HepG2 (cell line): ENCODE data around the gene ENO4. TPM values are rescaled to one million over a fixed set of nuclear protein-coding genes. Genes with fewer than 3 reads are reported as not detected.

Experiments
- ATAC-seq: fragments of 200-7000 bp; cut with Tn5 transposase; 3 replicates; pipeline ENCODE4 v1.9.1; 2020; ENCODE audit warnings: mild to moderate bottlenecking, moderate library complexity
- BruUV-seq: library from RNA; stranded (reverse); fragments of 400-500 nt; replicated peaks from 2 replicates; lab custom pipeline; 2021; lab: Mats Ljungman, UMichigan
- CTCF ChIA-PET: fragments of 300-600 bp; formaldehyde crosslinking; extraction: SDS; loops from one replicate; lab custom pipeline; 2021; ENCODE audit warnings: low total read pairs, inconsistent platforms, low intra/inter-chr PET ratio; lab: Yijun Ruan, JAX
- POLR2A ChIA-PET: fragments of 350-600 bp; sonication (Branson Sonifier 250); formaldehyde crosslinking; loops from one replicate; lab custom pipeline; 2020; ENCODE audit warnings: antibody characterized with exemption, inconsistent platforms; lab: Yijun Ruan, JAX
- DNase-seq: peaks from one replicate; pipeline ENCODE4 v3.0.0-alpha.2; 2015; ENCODE audit warnings: low spot score
- FAIRE-seq: peaks from 3 replicates; lab custom pipeline; 2011; peaks lifted over from hg19 to GRCh38; lab: Jason Lieb, UNC
- H2AFZ ChIP-seq: one replicate; pipeline ENCODE4 v1.6.1; 2011; ENCODE audit warnings: low read length, inconsistent platforms
- H3K27ac ChIP-seq: fragments of 300-600 bp; 3 replicates; pipeline ENCODE4 v1.8.0; 2011; ENCODE audit warnings: mixed run types, mild to moderate bottlenecking, mixed read lengths, low read length, inconsistent platforms; ENCODE audit not compliant: insufficient read depth; ENCODE audit errors: extremely low read length
- H3K27me3 ChIP-seq, 2 experiments: fragments of 200-600 bp in 1 of 2; 2 replicates in 1 of 2; 3 replicates in 1 of 2; pipeline versions ENCODE4 v1.6.0 to v1.8.0; 2011; ENCODE audit warnings: low read length in 2 of 2, mild to moderate bottlenecking in 2 of 2, moderate library complexity in 2 of 2, inconsistent platforms in 1 of 2; ENCODE audit not compliant: insufficient read depth in 2 of 2, control insufficient read depth in 1 of 2
- H3K36me3 ChIP-seq, 2 experiments: fragments of 200-600 bp in 1 of 2; replicated peaks in 1 of 2; 2 replicates in 1 of 2; 3 replicates in 1 of 2; pipeline versions ENCODE4 v1.5.1 to v1.8.0; 2011; ENCODE audit warnings: low read length in 2 of 2, inconsistent platforms in 1 of 2; ENCODE audit not compliant: insufficient read depth in 2 of 2, control insufficient read depth in 1 of 2
- H3K4me1 ChIP-seq: 2 replicates; pipeline ENCODE4 v1.5.1; 2012; ENCODE audit warnings: low read length, inconsistent platforms; ENCODE audit not compliant: insufficient read depth
- H3K4me2 ChIP-seq: 2 replicates; pipeline ENCODE4 v1.6.0; 2011; ENCODE audit warnings: low read depth, low read length, inconsistent platforms
- H3K4me3 ChIP-seq, 3 experiments: fragments of 200-600 bp in 1 of 3; sonication (generic), shearing (Covaris generic) in 1 of 3; replicated peaks in 1 of 3; 2 replicates each; pipeline ENCODE4 v1.5.1; 2011 to 2016; ENCODE audit warnings: low read length in 3 of 3, inconsistent platforms in 2 of 3, low read depth in 2 of 3, mild to moderate bottlenecking in 2 of 3, control low read depth in 1 of 3, mixed read lengths in 1 of 3; ENCODE audit not compliant: insufficient read depth in 1 of 3
- H3K79me2 ChIP-seq: one replicate; pipeline ENCODE4 v1.6.1; 2011; ENCODE audit warnings: low read length, inconsistent platforms; ENCODE audit not compliant: insufficient read depth
- H3K9ac ChIP-seq: 2 replicates; pipeline ENCODE4 v1.6.0; 2011; ENCODE audit warnings: mild to moderate bottlenecking, low read depth, low read length, inconsistent platforms; ENCODE audit not compliant: insufficient read depth
- H3K9me3 ChIP-seq: 2 replicates; pipeline ENCODE4 v1.5.1; 2012; ENCODE audit warnings: mild to moderate bottlenecking, low read length
- H4K20me1 ChIP-seq: 2 replicates; pipeline ENCODE4 v1.6.0; 2011; ENCODE audit warnings: inconsistent platforms, mild to moderate bottlenecking, low read length, moderate library complexity; ENCODE audit not compliant: insufficient read depth
- CSRNP1 ChIP-seq: sonication (generic); formaldehyde crosslinking; IDR thresholded peaks from 2 replicates; pipeline ENCODE4 v1.8.1; 2023; ENCODE audit warnings: mild to moderate bottlenecking, missing genetic modification reagents
- MATR3 ChIP-seq: sonication (generic); formaldehyde crosslinking; IDR thresholded peaks from 2 replicates; pipeline ENCODE4 v1.4.0; 2020; ENCODE audit warnings: missing genetic modification reagents
- MIER3 ChIP-seq: IDR thresholded peaks from 2 replicates; pipeline ENCODE4 v1.6.1; 2016; ENCODE audit warnings: missing compliant biosample characterization, borderline replicate concordance
- PBX2 ChIP-seq: IDR thresholded peaks from 2 replicates; pipeline ENCODE4 v1.6.1; 2016; ENCODE audit warnings: control low read depth
- PPARG ChIP-seq: conservative IDR thresholded peaks from 2 replicates; pipeline ENCODE4 v1.6.1; 2016; ENCODE audit warnings: missing biosample characterization, missing genetic modification reagents
- RELA ChIP-seq: sonication (generic); formaldehyde crosslinking; IDR thresholded peaks from 2 replicates; pipeline ENCODE4 v1.4.0; 2020; ENCODE audit warnings: missing genetic modification reagents
- U2AF1 ChIP-seq: fragments of 200-400 bp; formaldehyde crosslinking; optimal IDR thresholded peaks from 2 replicates; pipeline ENCODE3; 2017; ENCODE audit warnings: mild to moderate bottlenecking, low read depth, low read length
- YY1 ChIP-seq: IDR thresholded peaks from 2 replicates; pipeline ENCODE4 v1.6.1; 2011; ENCODE audit warnings: low read length, low read depth, moderate library complexity, mild to moderate bottlenecking; ENCODE audit not compliant: insufficient read depth, insufficient replicate concordance
- ZNF329 ChIP-seq: sonication (generic); formaldehyde crosslinking; IDR thresholded peaks from 2 replicates; pipeline ENCODE4 v1.9.0; 2021; ENCODE audit warnings: low read depth, mild to moderate bottlenecking, missing genetic modification reagents
- ZNF331 ChIP-seq: sonication (generic); formaldehyde crosslinking; IDR thresholded peaks from 2 replicates; pipeline ENCODE4 v1.4.0; 2020; ENCODE audit warnings: missing genetic modification reagents
- ZNF564 ChIP-seq: sonication (generic); formaldehyde crosslinking; IDR thresholded peaks from 2 replicates; pipeline ENCODE4 v1.8.1; 2023; ENCODE audit warnings: mild to moderate bottlenecking, missing genetic modification reagents
- ZNF841 ChIP-seq: sonication (generic); formaldehyde crosslinking; IDR thresholded peaks from 2 replicates; pipeline ENCODE4 v1.8.1; 2023; ENCODE audit warnings: missing genetic modification reagents, borderline replicate concordance
- ZSCAN31 ChIP-seq: sonication (generic); formaldehyde crosslinking; IDR thresholded peaks from 2 replicates; pipeline ENCODE4 v1.5.0; 2020; ENCODE audit warnings: low read depth, mild to moderate bottlenecking, missing genetic modification reagents
- WGBS: methylation state at CpG from one replicate; pipeline ENCODE4 v1.1.6; 2017; ENCODE audit warnings: low lambda C conversion rate; 5-methylcytosine and 5-hydroxymethylcytosine counted together
- in situ Hi-C: cut with HindIII; loops from 2 replicates; pipeline ENCODE4 v1.10.0; 2017; ENCODE audit warnings: low pct_unique_long_range_greater_than_20kb; ENCODE audit not compliant: extremely low pct_ligation_motif_present
- intact Hi-C: fragments of 100-400 bp; cut with micrococcal nuclease; formaldehyde crosslinking; loops from one replicate; pipeline ENCODE4 v1.10.0; 2022; ENCODE audit not compliant: unreplicated experiment
- polyA plus RNA-seq, 8 experiments: library from polyadenylated mRNA; depleted of rRNA in 3 of 8; stranded (reverse) in 7 of 8; unstranded in 1 of 8; fragments of >200 nt; fragmentation: Illumina TruSeq in 4 of 8; extraction: Trizol in 4 of 8; gene quantifications; 2 replicates each; pipeline versions ENCODE4 v1.2.1 to v1.2.3, GENCODE V29; 2011 to 2016; ENCODE audit warnings: low read depth in 4 of 8, missing spikeins in 1 of 8, mixed read lengths in 1 of 8; ENCODE audit not compliant: insufficient read depth in 1 of 8
- total RNA-seq, 5 experiments: library from RNA; depleted of rRNA; stranded (reverse); fragments of >200 nt; fragmentation: Illumina TruSeq; extraction: Trizol; gene quantifications; 2 replicates each; pipeline ENCODE4 v1.2.3, GENCODE V29; 2016; ENCODE audit warnings: low read depth in 1 of 5
- TF ChIP-seq, protein P1 (sequence below): sonication (generic); formaldehyde crosslinking; conservative IDR thresholded peaks from 2 replicates; pipeline ENCODE4 v1.4.0; 2020; ENCODE audit warnings: missing genetic modification reagents
- TF ChIP-seq, protein P2 (sequence below): IDR thresholded peaks from 2 replicates; pipeline ENCODE4 v1.6.1; 2016; ENCODE audit warnings: missing biosample characterization, missing genetic modification reagents, low read depth

Gene ENO4
- total and polyA plus RNA-seq, 2 of the 13 experiments (the other 11 are each of a cell fraction or from before 2014, with no cell fraction given) = not detected

DNA sequence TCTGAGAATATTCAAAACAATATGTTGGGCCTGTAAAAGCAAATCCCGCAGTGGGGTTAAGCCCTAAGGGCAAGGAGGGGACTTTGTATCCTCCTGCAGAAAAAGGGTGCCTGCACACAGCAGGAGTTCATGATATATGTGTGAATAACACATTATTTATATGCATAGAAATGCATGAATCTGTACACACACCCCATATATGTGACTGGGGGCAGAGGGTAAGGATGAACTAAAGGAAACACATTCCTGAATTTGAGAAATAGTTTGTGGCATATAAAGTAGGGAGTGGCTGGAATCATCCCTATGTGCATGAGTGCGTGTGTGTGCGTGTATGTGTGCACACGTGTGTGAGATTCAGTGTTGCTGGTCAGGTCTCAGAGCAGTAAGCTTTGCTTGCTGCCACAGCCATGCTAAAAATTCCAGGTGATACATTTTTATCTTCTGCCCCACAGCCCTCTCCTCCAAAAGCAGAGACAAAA lies 18.9 kb downstream of the ENO4 start (continued):
- TF ChIP-seq MATR3 (CRISPR knock-in tag) (no peak), ZSCAN31 (no peak), ZNF841 (CRISPR knock-in tag) (no peak), ZNF331 (CRISPR knock-in tag) (no peak), ZNF564 (CRISPR knock-in tag) (no peak)
- TF ChIP-seq, protein P1, sequence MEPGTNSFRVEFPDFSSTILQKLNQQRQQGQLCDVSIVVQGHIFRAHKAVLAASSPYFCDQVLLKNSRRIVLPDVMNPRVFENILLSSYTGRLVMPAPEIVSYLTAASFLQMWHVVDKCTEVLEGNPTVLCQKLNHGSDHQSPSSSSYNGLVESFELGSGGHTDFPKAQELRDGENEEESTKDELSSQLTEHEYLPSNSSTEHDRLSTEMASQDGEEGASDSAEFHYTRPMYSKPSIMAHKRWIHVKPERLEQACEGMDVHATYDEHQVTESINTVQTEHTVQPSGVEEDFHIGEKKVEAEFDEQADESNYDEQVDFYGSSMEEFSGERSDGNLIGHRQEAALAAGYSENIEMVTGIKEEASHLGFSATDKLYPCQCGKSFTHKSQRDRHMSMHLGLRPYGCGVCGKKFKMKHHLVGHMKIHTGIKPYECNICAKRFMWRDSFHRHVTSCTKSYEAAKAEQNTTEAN (CRISPR knock-in tag) = no peak

DNA sequence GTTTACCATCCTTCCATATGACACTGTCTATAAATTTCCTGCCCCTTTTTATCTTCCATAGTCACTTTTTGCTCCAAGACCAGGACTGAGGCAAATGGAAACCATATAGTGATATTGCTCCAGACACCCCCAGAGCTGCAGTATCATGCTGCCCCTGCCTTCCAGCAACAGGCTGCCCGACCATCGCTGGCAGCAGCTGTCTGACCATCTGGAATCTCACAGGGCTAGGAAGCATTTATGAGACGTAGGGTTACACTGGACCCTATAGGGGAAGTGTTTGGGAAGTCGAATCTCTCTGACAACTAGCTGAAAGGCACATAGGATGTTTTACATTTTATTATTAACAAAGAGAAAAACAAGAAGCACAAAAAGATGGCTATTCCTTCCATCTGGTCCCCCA lies 19.4 kb downstream of the ENO4 start:
- FAIRE-seq (no peak), DNase-seq (no peak), ATAC-seq (no peak)
- 48% methylated on average over 4 of the region's 4 CpGs for WGBS
- no peaks in the 10 kb centered on the region; a peak in 1 of 5 replicates for H3K27me3 ChIP-seq
- no peaks in the 10 kb centered on the region for H3K9me3 ChIP-seq
- no peaks in the 10 kb centered on the region for H3K4me1 ChIP-seq
- no peaks in the 10 kb centered on the region for H3K36me3 ChIP-seq
- in situ Hi-C loops (no loop called here), intact Hi-C loops (no loop called here)
- no peak overlapping the region for H3K9ac ChIP-seq
- ChIA-PET POLR2A (no interaction called here), CTCF (no interaction called here)
- no peak overlapping the region for H3K4me3 ChIP-seq
- H3K27ac ChIP-seq = no peak overlapping the region
- TF ChIP-seq YY1 = no peak
- no peak for TF ChIP-seq U2AF1
- TF ChIP-seq ZNF329 = no peak
- TF ChIP-seq CSRNP1 (CRISPR knock-in tag) = no peak
- TF ChIP-seq, protein P2, sequence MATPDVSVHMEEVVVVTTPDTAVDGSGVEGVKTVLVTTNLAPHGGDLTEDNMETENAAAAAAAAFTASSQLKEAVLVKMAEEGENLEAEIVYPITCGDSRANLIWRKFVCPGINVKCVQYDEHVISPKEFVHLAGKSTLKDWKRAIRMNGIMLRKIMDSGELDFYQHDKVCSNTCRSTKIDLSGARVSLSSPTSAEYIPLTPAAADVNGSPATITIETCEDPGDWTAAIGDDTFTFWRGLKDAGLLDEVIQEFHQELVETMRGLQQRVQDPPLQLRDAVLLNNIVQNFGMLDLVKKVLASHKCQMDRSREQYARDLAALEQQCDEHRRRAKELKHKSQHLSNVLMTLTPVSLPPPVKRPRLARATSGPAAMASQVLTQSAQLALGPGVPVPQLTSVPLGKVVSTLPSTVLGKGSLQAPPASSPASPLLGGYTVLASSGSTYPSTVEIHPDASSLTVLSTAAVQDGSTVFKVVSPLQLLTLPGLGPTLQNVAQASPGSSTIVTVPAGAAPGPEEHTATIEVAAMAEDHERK (CRISPR knock-in tag) = no peak
- no peak for TF ChIP-seq RELA (CRISPR knock-in tag)
- no peak for TF ChIP-seq MIER3
- no peak for TF ChIP-seq PBX2 (CRISPR knock-in tag)
- no peak for TF ChIP-seq PPARG (CRISPR knock-in tag)
- H3K4me2 ChIP-seq = no peak overlapping the region
- no peaks in the 10 kb centered on the region for H4K20me1 ChIP-seq
- no TSS peak for BruUV-seq
- H2AFZ ChIP-seq = no peak overlapping the region
- no peaks in the 10 kb centered on the region for H3K79me2 ChIP-seq
